Activated CD8-positive, alpha-beta memory T cell treated with anti-CD3 and anti-CD28 coated beads, Interleukin-2, amount 10 ng/mL, durations not matched to agents 7 days and 5 days (primary cell): ENCODE results near the gene GRIN2C. TPM values are rescaled to one million over a fixed set of nuclear protein-coding genes. Genes with fewer than 3 reads are reported as not detected.
"Not testable (repeated sequence)": the region's sequence is repeated elsewhere in the genome, so short reads cannot be mapped to it uniquely, and the experiment has no call there.

Experiments used
- ATAC-seq: fragments of 150-1000 bp; cut with Tn5 transposase; one replicate; pipeline ENCODE4 v1.10.0; 2021; ENCODE audit warnings: moderate library complexity
- CTCF ChIA-PET: fragments of 350-600 bp; sonication (Branson Sonifier 250); formaldehyde crosslinking; loops from one replicate; lab custom pipeline; 2021; ENCODE audit warnings: antibody characterized with exemption; lab: Charles Lee
- DNase-seq: peaks from one replicate; pipeline ENCODE4 v3.0.0-alpha.2; 2020
- H3K27ac Mint-ChIP-seq: one replicate; pipeline ENCODE4 v1.8.0; 2021; ENCODE audit warnings: mild to moderate bottlenecking, mixed read lengths
- H3K27me3 Mint-ChIP-seq: one replicate; pipeline ENCODE4 v1.8.0; 2021; ENCODE audit warnings: mixed read lengths
- H3K36me3 Mint-ChIP-seq: one replicate; pipeline ENCODE4 v1.8.0; 2021; ENCODE audit warnings: mild to moderate bottlenecking, mixed read lengths
- H3K4me1 Mint-ChIP-seq: one replicate; pipeline ENCODE4 v1.8.0; 2021; ENCODE audit warnings: mixed read lengths
- H3K4me3 Mint-ChIP-seq: one replicate; pipeline ENCODE4 v1.8.0; 2021; ENCODE audit warnings: mild to moderate bottlenecking, moderate library complexity, mixed read lengths
- H3K9me3 Mint-ChIP-seq: one replicate; pipeline ENCODE4 v1.8.0; 2022; ENCODE audit warnings: low read depth, mixed read lengths
- total RNA-seq, 2 experiments: library from RNA; stranded (reverse); gene quantifications; one replicate each; pipeline ENCODE4 v1.2.3, GENCODE V29; 2021

The GRIN2C gene
- total RNA-seq, 2 experiments from 2014 or later, result 0.07 to 0.09 TPM

- H3K4me1 Mint-ChIP-seq, result peaks cover 31% of the 10 kb centered on the region
- peaks cover 8% of the 10 kb centered on the region for H3K36me3 Mint-ChIP-seq
- CTCF ChIA-PET, result interaction anchor here (0.9 to 3.9 kb wide), 6 partner anchors 10 to 174 kb away, joined by 3 to 16 read pairs (median 4); no protein-coding TSS in a partner anchor
- H3K9me3 Mint-ChIP-seq, result no peaks in the 10 kb centered on the region
- peaks cover 4% of the 10 kb centered on the region for H3K27me3 Mint-ChIP-seq
- no peak for ATAC-seq
- DNase-seq, result no peak
- no peak overlapping the region for H3K27ac Mint-ChIP-seq
- H3K4me3 Mint-ChIP-seq, result no peak overlapping the region
Observed at GRCh38 chr17:74875155-74875976, 15.7 kb upstream of the GRIN2C start.

GRCh38 chr17:74874615-74875037, 14.9 kb upstream of the GRIN2C start:
- peaks cover 8% of the 10 kb centered on the region for H3K36me3 Mint-ChIP-seq
- peaks cover 31% of the 10 kb centered on the region for H3K4me1 Mint-ChIP-seq
- H3K4me3 Mint-ChIP-seq, result no peak overlapping the region

GRCh38 chr17:74873874-74874614, 14.4 kb upstream of the GRIN2C start:
- Mint-ChIP-seq H3K27me3 (no peaks in the 10 kb centered on the region), H3K4me1 (peaks cover 33% of the 10 kb centered on the region), H3K4me3 (peak overlapping the region; percentile 89), H3K9me3 (no peaks in the 10 kb centered on the region), H3K27ac (peak overlapping the region; percentile 89), H3K36me3 (peaks cover 10% of the 10 kb centered on the region)
- ATAC-seq (no peak), DNase-seq (no peak)
- CTCF ChIA-PET, result interaction anchor here (0.9 to 20.3 kb wide), 12 partner anchors 9 to 175 kb away, joined by 3 to 262 read pairs (median 6); partner anchors contain the start of genes GRIN2C and NAT9

More at GRCh38 chr17:74874615-74875037, 14.9 kb upstream of the GRIN2C start:
- no peak overlapping the region for H3K27ac Mint-ChIP-seq
- no peak for DNase-seq
- no peak for ATAC-seq
- CTCF ChIA-PET, result interaction anchor here (0.9 to 3.9 kb wide), 8 partner anchors 10 to 174 kb away, joined by 3 to 23 read pairs (median 4); partner anchors contain the start of gene NAT9
- H3K27me3 Mint-ChIP-seq, result peaks cover under 1% of the 10 kb centered on the region
- H3K9me3 Mint-ChIP-seq, result no peaks in the 10 kb centered on the region

- Mint-ChIP-seq H3K27ac (peak overlapping the region; percentile 89), H3K9me3 (no peaks in the 10 kb centered on the region), H3K4me1 (peaks cover 36% of the 10 kb centered on the region), H3K36me3 (peaks cover 10% of the 10 kb centered on the region), H3K27me3 (no peaks in the 10 kb centered on the region), H3K4me3 (peak overlapping the region; percentile 89)
- DNase-seq (peak; percentile 100), ATAC-seq (peak; percentile 96)
- CTCF ChIA-PET, result interaction anchor here (0.8 to 20.3 kb wide), 14 partner anchors 8 to 216 kb away, joined by 3 to 262 read pairs (median 6); partner anchors contain the start of genes GRIN2C and NAT9
Observed at GRCh38 chr17:74873037-74873873, 13.6 kb upstream of the GRIN2C start.

GRCh38 chr17:74872313-74873036, 12.8 kb upstream of the GRIN2C start, which contains the start of gene FDXR:
Gene FDXR (minus strand): TSS chr17:74872994. CDS start chr17:74872944, 50 bp downstream.
- peak within 1 kb of the TSS; percentile 89 for H3K4me3 Mint-ChIP-seq
- H3K27me3 Mint-ChIP-seq, result no peaks in the 10 kb centered on the region
- DNase-seq (no peak), ATAC-seq (no peak)
- H3K27ac Mint-ChIP-seq, result peak within 1 kb of the TSS; percentile 89
- CTCF ChIA-PET, result interaction anchor here (0.8 to 20.3 kb wide), 13 partner anchors 7 to 215 kb away, joined by 3 to 262 read pairs (median 6); partner anchors contain the start of gene GRIN2C
- H3K4me1 Mint-ChIP-seq, result peaks cover 36% of the 10 kb centered on the region
- no peaks in the 10 kb centered on the region for H3K9me3 Mint-ChIP-seq
- peaks cover 10% of the 10 kb centered on the region for H3K36me3 Mint-ChIP-seq

- H3K9me3 Mint-ChIP-seq, result no peaks in the 10 kb centered on the region
- H3K36me3 Mint-ChIP-seq, result peaks cover 10% of the 10 kb centered on the region
- peaks cover 36% of the 10 kb centered on the region for H3K4me1 Mint-ChIP-seq
- H3K27me3 Mint-ChIP-seq, result no peaks in the 10 kb centered on the region
- DNase-seq (no peak), ATAC-seq (no peak)
- H3K4me3 Mint-ChIP-seq, result peak overlapping the region; percentile 89
- CTCF ChIA-PET, result interaction anchor here (1.8 to 20.3 kb wide), 3 partner anchors 9 to 81 kb away, joined by 7 to 262 read pairs (median 23); no protein-coding TSS in a partner anchor
- no peak overlapping the region for H3K27ac Mint-ChIP-seq
Observed at GRCh38 chr17:74871356-74872076, 11.8 kb upstream of the GRIN2C start.

- Mint-ChIP-seq H3K4me3 (no peak overlapping the region), H3K27me3 (no peaks in the 10 kb centered on the region), H3K27ac (no peak overlapping the region), H3K9me3 (no peaks in the 10 kb centered on the region), H3K36me3 (peaks cover 10% of the 10 kb centered on the region), H3K4me1 (peaks cover 36% of the 10 kb centered on the region)
- DNase-seq (no peak), ATAC-seq (no peak)
- CTCF ChIA-PET, result interaction anchor here (1.8 to 20.3 kb wide), 2 partner anchors 10 to 80 kb away, joined by 7 to 262 read pairs; no protein-coding TSS in a partner anchor
Observed at GRCh38 chr17:74870512-74870911, 10.8 kb upstream of the GRIN2C start.

- not testable (repeated sequence) for H3K27ac Mint-ChIP-seq, H3K9me3 Mint-ChIP-seq, H3K4me3 Mint-ChIP-seq, ATAC-seq, DNase-seq, H3K27me3 Mint-ChIP-seq
- CTCF ChIA-PET, result interaction anchor here (1.6 to 20.3 kb wide), 2 partner anchors 79 to 92 kb away, joined by 3 to 262 read pairs; no protein-coding TSS in a partner anchor
- Mint-ChIP-seq H3K36me3 (peaks cover 10% of the 10 kb centered on the region), H3K4me1 (peaks cover 32% of the 10 kb centered on the region)
Observed at GRCh38 chr17:74870028-74870427, 10.3 kb upstream of the GRIN2C start.

- H3K36me3 Mint-ChIP-seq, result peaks cover 10% of the 10 kb centered on the region
- DNase-seq (no peak), ATAC-seq (no peak)
- no peaks in the 10 kb centered on the region for H3K27me3 Mint-ChIP-seq
- CTCF ChIA-PET, result interaction anchor here (1.0 to 20.3 kb wide), 4 partner anchors 26 to 98 kb away, joined by 3 to 262 read pairs (median 3); no protein-coding TSS in a partner anchor
- H3K4me1 Mint-ChIP-seq, result peaks cover 27% of the 10 kb centered on the region
- no peak overlapping the region for H3K4me3 Mint-ChIP-seq
- H3K27ac Mint-ChIP-seq, result no peak overlapping the region
- no peaks in the 10 kb centered on the region for H3K9me3 Mint-ChIP-seq
Observed at GRCh38 chr17:74868908-74869255, 9.2 kb upstream of the GRIN2C start.

GRCh38 chr17:74868251-74868907, 8.7 kb upstream of the GRIN2C start:
- peaks cover 24% of the 10 kb centered on the region for H3K4me1 Mint-ChIP-seq
- H3K9me3 Mint-ChIP-seq, result no peaks in the 10 kb centered on the region
- CTCF ChIA-PET, result interaction anchor here (0.9 to 20.3 kb wide), 6 partner anchors 25 to 118 kb away, joined by 3 to 262 read pairs (median 3); no protein-coding TSS in a partner anchor
- H3K36me3 Mint-ChIP-seq, result peaks cover 14% of the 10 kb centered on the region
- H3K27me3 Mint-ChIP-seq, result no peaks in the 10 kb centered on the region
- ATAC-seq (no peak), DNase-seq (no peak)
- H3K4me3 Mint-ChIP-seq, result no peak overlapping the region
- no peak overlapping the region for H3K27ac Mint-ChIP-seq
